Natural killer cell (primary cell): ENCODE data around the gene SMARCA4. TPM values are rescaled to one million over a fixed set of nuclear protein-coding genes. Genes with fewer than 3 reads are reported as not detected.

Source experiments
- ATAC-seq, 3 donors: fragments of 150-1000 bp in 2 of 3; fragments of 200-7000 bp in 1 of 3; cut with Tn5 transposase; 1 replicate in 1 of 3; 2 replicates in 2 of 3; pipeline ENCODE4 v1.10.0; 2021; ENCODE audit warnings: mild to moderate bottlenecking in 2 of 3, moderate library complexity in 2 of 3
- DNase-seq, 2 donors: peaks; one replicate each; pipeline versions ENCODE4 v3.0.0 to v3.0.0-alpha.2; 2013 to 2021; ENCODE audit warnings: mixed read lengths in 1 of 2
- H3K27ac ChIP-seq: one replicate; pipeline ENCODE4 v1.5.1; 2013; ENCODE audit warnings: mild to moderate bottlenecking, low read length
- H3K27me3 ChIP-seq: one replicate; pipeline ENCODE4 v1.6.1; 2013; ENCODE audit warnings: low read length; ENCODE audit not compliant: control insufficient read depth, insufficient read depth
- H3K36me3 ChIP-seq: one replicate; pipeline ENCODE4 v1.6.1; 2013; ENCODE audit warnings: low read length; ENCODE audit not compliant: control insufficient read depth, insufficient read depth
- H3K4me1 ChIP-seq: one replicate; pipeline ENCODE4 v1.6.1; 2013; ENCODE audit warnings: low read length; ENCODE audit not compliant: control insufficient read depth, insufficient read depth
- H3K4me3 ChIP-seq: one replicate; pipeline ENCODE4 v1.5.1; 2013; ENCODE audit warnings: low read length
- H3K9me3 ChIP-seq: one replicate; pipeline ENCODE4 v1.6.1; 2013; ENCODE audit warnings: low read length; ENCODE audit not compliant: control insufficient read depth, insufficient read depth
- H3K27ac Mint-ChIP-seq, 2 donors: one replicate each; pipeline ENCODE4 v1.8.0; 2022; ENCODE audit warnings: mild to moderate bottlenecking in 2 of 2, mixed read lengths in 2 of 2, moderate library complexity in 1 of 2
- H3K27me3 Mint-ChIP-seq, 2 donors: one replicate each; pipeline ENCODE4 v1.8.0; 2022; ENCODE audit warnings: low read depth in 2 of 2, mixed read lengths in 2 of 2
- H3K36me3 Mint-ChIP-seq: one replicate; pipeline ENCODE4 v1.8.0; 2022; ENCODE audit warnings: mixed read lengths
- H3K4me1 Mint-ChIP-seq, 2 donors: one replicate each; pipeline ENCODE4 v1.8.0; 2022; ENCODE audit warnings: mixed read lengths in 2 of 2
- H3K4me3 Mint-ChIP-seq: one replicate; pipeline ENCODE4 v1.8.0; 2022; ENCODE audit warnings: mild to moderate bottlenecking, moderate library complexity, mixed read lengths
- H3K9me3 Mint-ChIP-seq, 2 donors: one replicate each; pipeline ENCODE4 v1.8.0; 2022; ENCODE audit warnings: mixed read lengths in 2 of 2
- CTCF ChIP-seq: fragments of 200-600 bp; IDR thresholded peaks from one replicate; pipeline ENCODE4 v1.8.0; 2022; ENCODE audit warnings: antibody characterized with exemption
- WGBS: methylation state at CpG from one replicate; pipeline ENCODE4 v1.1.7; 2013; ENCODE audit warnings: missing lambda C conversion rate; ENCODE audit not compliant: insufficient coverage; 5-methylcytosine and 5-hydroxymethylcytosine counted together
- intact Hi-C: fragments of 100-400 bp; cut with micrococcal nuclease; formaldehyde crosslinking; loops from one replicate; pipeline ENCODE4 v1.14.2; 2022
- total RNA-seq, 4 donors: library from RNA; stranded (reverse); fragments of 120-200 nt in 1 of 4; gene quantifications; one replicate each; pipeline versions ENCODE4 v1.2.3 to v1.2.4, GENCODE V29; 2013 to 2022

The SMARCA4 gene
- total RNA-seq, 3 donors from 2014 or later (not counting 1 experiment from before 2014, with no cell fraction given): 85.4 to 96.1 (median 93.6) TPM

GRCh38 chr19:11053817-11054195 lies 93.0 kb downstream of the SMARCA4 start:
- no peak for DNase-seq
- TF ChIP-seq CTCF: no peak
- Mint-ChIP-seq H3K9me3 (no peaks in the 10 kb centered on the region), H3K36me3 (no peaks in the 10 kb centered on the region), H3K4me1 (peaks cover 9 to 13% of the 10 kb centered on the region in 2 donors), H3K27ac (no peak overlapping the region), H3K27me3 (no peaks in the 10 kb centered on the region), H3K4me3 (no peak overlapping the region)
- ATAC-seq: no peak
- Histone ChIP-seq H3K4me3 (no peak overlapping the region), H3K27me3 (no peaks in the 10 kb centered on the region), H3K9me3 (no peaks in the 10 kb centered on the region), H3K36me3 (peaks cover 5% of the 10 kb centered on the region), H3K4me1 (peaks cover 30% of the 10 kb centered on the region), H3K27ac (no peak overlapping the region)
- intact Hi-C loops: no loop called here
- WGBS: 94% methylated on average over 4 of the region's 4 CpGs

GRCh38 chr19:11054200-11054599 lies 93.4 kb downstream of the SMARCA4 start:
- TF ChIP-seq CTCF: no peak
- peaks cover 5% of the 10 kb centered on the region for H3K36me3 ChIP-seq
- peaks cover 26% of the 10 kb centered on the region for H3K4me1 ChIP-seq
- ATAC-seq: no peak
- Mint-ChIP-seq H3K9me3 (no peaks in the 10 kb centered on the region), H3K4me3 (no peak overlapping the region), H3K4me1 (peaks cover 5 to 9% of the 10 kb centered on the region in 2 donors), H3K36me3 (no peaks in the 10 kb centered on the region), H3K27me3 (no peaks in the 10 kb centered on the region), H3K27ac (no peak overlapping the region)
- H3K27me3 ChIP-seq: no peaks in the 10 kb centered on the region
- no peak overlapping the region for H3K27ac ChIP-seq
- H3K4me3 ChIP-seq: no peak overlapping the region
- no peak for DNase-seq
- WGBS: 87% methylated on average over 8 of the region's 8 CpGs
- intact Hi-C loops: no loop called here
- H3K9me3 ChIP-seq: no peaks in the 10 kb centered on the region

GRCh38 chr19:11054628-11055027 lies 93.8 kb downstream of the SMARCA4 start:
- Histone ChIP-seq H3K27ac (no peak overlapping the region), H3K4me3 (no peak overlapping the region), H3K36me3 (peaks cover 7% of the 10 kb centered on the region), H3K9me3 (no peaks in the 10 kb centered on the region), H3K27me3 (no peaks in the 10 kb centered on the region), H3K4me1 (peaks cover 22% of the 10 kb centered on the region)
- H3K9me3 Mint-ChIP-seq: no peaks in the 10 kb centered on the region
- ATAC-seq (no peak), DNase-seq (no peak)
- 97% methylated on average over 8 of the region's 8 CpGs for WGBS
- no peak overlapping the region for H3K4me3 Mint-ChIP-seq
- peaks cover under 1 to 5% of the 10 kb centered on the region in 2 donors for H3K4me1 Mint-ChIP-seq
- H3K27me3 Mint-ChIP-seq: no peaks in the 10 kb centered on the region
- H3K27ac Mint-ChIP-seq: no peak overlapping the region
- no peaks in the 10 kb centered on the region for H3K36me3 Mint-ChIP-seq
- TF ChIP-seq CTCF: no peak
- intact Hi-C loops: no loop called here

- Mint-ChIP-seq H3K27ac (no peak overlapping the region), H3K27me3 (no peaks in the 10 kb centered on the region), H3K4me3 (no peak overlapping the region), H3K9me3 (no peaks in the 10 kb centered on the region), H3K36me3 (no peaks in the 10 kb centered on the region), H3K4me1 (no peaks in the 10 kb centered on the region)
- no peaks in the 10 kb centered on the region for H3K9me3 ChIP-seq
- H3K36me3 ChIP-seq: peaks cover 19% of the 10 kb centered on the region
- WGBS: 95% methylated on average over 34 of the region's 34 CpGs
- no peak for TF ChIP-seq CTCF
- H3K27me3 ChIP-seq: no peaks in the 10 kb centered on the region
- intact Hi-C loops: no loop called here
- DNase-seq: no peak
- no peak for ATAC-seq
- no peak overlapping the region for H3K27ac ChIP-seq
- no peaks in the 10 kb centered on the region for H3K4me1 ChIP-seq
- no peak overlapping the region for H3K4me3 ChIP-seq
These were observed 97.6 kb downstream of the SMARCA4 start for GRCh38 chr19:11058246-11059030.
